H9 (cell line): ENCODE data around the gene C8G. TPM values are rescaled to one million over a fixed set of nuclear protein-coding genes. Genes with fewer than 3 reads are reported as not detected.

Experiments
- DNase-seq: peaks from one replicate; pipeline ENCODE4 v3.0.0-alpha.2; 2017
- H2AFZ ChIP-seq: one replicate; pipeline ENCODE4 v1.6.1; 2013; ENCODE audit warnings: mild to moderate bottlenecking, low read length, control low read depth, moderate library complexity
- H2AK5ac ChIP-seq: 2 replicates; pipeline ENCODE4 v1.6.1; 2013; ENCODE audit warnings: low read length, control low read depth, mixed read lengths; ENCODE audit not compliant: insufficient read length
- H2BK120ac ChIP-seq: one replicate; pipeline ENCODE4 v1.6.1; 2013; ENCODE audit warnings: low read depth, mild to moderate bottlenecking, low read length, control low read depth, inconsistent platforms; ENCODE audit not compliant: poor library complexity, severe bottlenecking
- H2BK12ac ChIP-seq: 2 replicates; pipeline ENCODE4 v1.6.1; 2013; ENCODE audit warnings: low read length, control low read depth, mixed read lengths, low read depth; ENCODE audit not compliant: insufficient read length
- H2BK15ac ChIP-seq: 2 replicates; pipeline ENCODE4 v1.6.1; 2013; ENCODE audit warnings: low read depth, low read length, control low read depth
- H2BK20ac ChIP-seq: one replicate; pipeline ENCODE4 v1.6.1; 2013; ENCODE audit warnings: low read depth, mild to moderate bottlenecking, low read length, control low read depth, inconsistent platforms; ENCODE audit not compliant: poor library complexity, severe bottlenecking
- H2BK5ac ChIP-seq: 2 replicates; pipeline ENCODE4 v1.6.1; 2013; ENCODE audit warnings: low read length, control low read depth, mixed read lengths; ENCODE audit not compliant: insufficient read length
- H3K14ac ChIP-seq: 2 replicates; pipeline ENCODE4 v1.6.1; 2013; ENCODE audit warnings: low read length, control low read depth; ENCODE audit not compliant: insufficient read depth
- H3K18ac ChIP-seq: 2 replicates; pipeline ENCODE4 v1.6.1; 2013; ENCODE audit warnings: low read depth, mild to moderate bottlenecking, mixed read lengths, low read length, control low read depth; ENCODE audit not compliant: insufficient read length
- H3K23ac ChIP-seq: 2 replicates; pipeline ENCODE4 v1.6.1; 2013; ENCODE audit warnings: low read length, control low read depth, mixed read lengths, low read depth; ENCODE audit not compliant: insufficient read length
- H3K23me2 ChIP-seq: 2 replicates; pipeline ENCODE4 v1.6.1; 2013; ENCODE audit warnings: low read depth, mild to moderate bottlenecking, mixed read lengths, low read length, control low read depth; ENCODE audit not compliant: insufficient read length, poor library complexity, severe bottlenecking
- H3K27ac ChIP-seq: 2 replicates; pipeline ENCODE4 v1.5.1; 2013; ENCODE audit warnings: low read length, control low read depth, mixed read lengths, low read depth; ENCODE audit not compliant: insufficient read length
- H3K27me3 ChIP-seq: 2 replicates; pipeline ENCODE4 v1.6.1; 2013; ENCODE audit warnings: low read length, control low read depth, inconsistent platforms; ENCODE audit not compliant: insufficient read depth
- H3K4ac ChIP-seq: 2 replicates; pipeline ENCODE4 v1.6.1; 2013; ENCODE audit warnings: low read depth, mild to moderate bottlenecking, control low read depth, inconsistent platforms, low read length, moderate library complexity
- H3K4me1 ChIP-seq: 2 replicates; pipeline ENCODE4 v1.6.1; 2013; ENCODE audit warnings: low read length, control low read depth, inconsistent platforms; ENCODE audit not compliant: insufficient read depth
- H3K4me2 ChIP-seq: 2 replicates; pipeline ENCODE4 v1.6.1; 2013; ENCODE audit warnings: low read length, control low read depth, mixed read lengths; ENCODE audit not compliant: insufficient read length, insufficient read depth
- H3K56ac ChIP-seq: 2 replicates; pipeline ENCODE4 v1.6.1; 2013; ENCODE audit warnings: low read depth, mild to moderate bottlenecking, mixed read lengths, low read length, control low read depth; ENCODE audit not compliant: insufficient read length
- H3K79me1 ChIP-seq: 2 replicates; pipeline ENCODE4 v1.6.1; 2013; ENCODE audit warnings: low read depth, mild to moderate bottlenecking, moderate library complexity, low read length, control low read depth, inconsistent platforms; ENCODE audit not compliant: insufficient read depth, poor library complexity, severe bottlenecking
- H3K79me2 ChIP-seq: 2 replicates; pipeline ENCODE4 v1.6.1; 2013; ENCODE audit warnings: low read length, control low read depth, inconsistent platforms; ENCODE audit not compliant: insufficient read depth
- H3K9ac ChIP-seq: 2 replicates; pipeline ENCODE4 v1.6.1; 2013; ENCODE audit warnings: low read length, control low read depth, mixed read lengths; ENCODE audit not compliant: insufficient read length; ENCODE audit errors: extremely low read depth
- H3K9me3 ChIP-seq: one replicate; pipeline ENCODE4 v1.6.1; 2013; ENCODE audit warnings: low read depth, low read length, inconsistent platforms; ENCODE audit not compliant: control insufficient read depth
- H3T11ph ChIP-seq: one replicate; pipeline ENCODE4 v1.6.1; 2013; ENCODE audit warnings: mild to moderate bottlenecking, low read length, control low read depth, inconsistent platforms
- H4K20me1 ChIP-seq: one replicate; pipeline ENCODE4 v1.6.1; 2013; ENCODE audit not compliant: control insufficient read depth, insufficient read length, insufficient read depth
- H4K5ac ChIP-seq: 2 replicates; pipeline ENCODE4 v1.6.1; 2013; ENCODE audit warnings: low read depth, mild to moderate bottlenecking, mixed read lengths, low read length, control low read depth; ENCODE audit not compliant: insufficient read length
- H4K8ac ChIP-seq: replicated peaks from 2 replicates; pipeline ENCODE4 v1.6.1; 2013; ENCODE audit warnings: low read length, control low read depth, mixed read lengths, low read depth; ENCODE audit not compliant: insufficient read length
- H4K91ac ChIP-seq: 2 replicates; pipeline ENCODE4 v1.6.1; 2013; ENCODE audit warnings: low read depth, mild to moderate bottlenecking, moderate library complexity, mixed read lengths, low read length, control low read depth; ENCODE audit not compliant: insufficient read length
- H3K27ac Mint-ChIP-seq, 3 experiments: 2 replicates in 2 of 3; 3 replicates in 1 of 3; pipeline ENCODE4 v1.8.0; 2020 to 2021; ENCODE audit warnings: mixed read lengths in 3 of 3, mild to moderate bottlenecking in 1 of 3, moderate library complexity in 1 of 3
- H3K27me3 Mint-ChIP-seq: 2 replicates; pipeline ENCODE4 v1.8.0; 2021; ENCODE audit warnings: low read depth, mild to moderate bottlenecking, moderate library complexity, mixed read lengths
- H3K36me3 Mint-ChIP-seq, 3 experiments: 2 replicates in 2 of 3; 3 replicates in 1 of 3; pipeline ENCODE4 v1.8.0; 2020 to 2021; ENCODE audit warnings: low read depth in 3 of 3, mixed read lengths in 3 of 3; ENCODE audit not compliant: insufficient read depth in 1 of 3
- H3K4me1 Mint-ChIP-seq, 2 experiments: 2 replicates each; pipeline ENCODE4 v1.8.0; 2020; ENCODE audit warnings: mixed read lengths in 2 of 2
- H3K4me3 Mint-ChIP-seq, 2 experiments: 2 replicates in 1 of 2; 3 replicates in 1 of 2; pipeline ENCODE4 v1.8.0; 2020 to 2021; ENCODE audit warnings: mild to moderate bottlenecking in 2 of 2, mixed read lengths in 2 of 2, moderate library complexity in 1 of 2
- H3K9me3 Mint-ChIP-seq, 2 experiments: 2 replicates in 1 of 2; 3 replicates in 1 of 2; pipeline ENCODE4 v1.8.0; 2020; ENCODE audit warnings: mild to moderate bottlenecking in 2 of 2, mixed read lengths in 2 of 2, moderate library complexity in 1 of 2
- WGBS: extraction: QIAGEN DNeasy Blood & Tissue Kit; methylation state at CpG from one replicate; pipeline ENCODE4 v1.1.7; 2013; ENCODE audit warnings: missing lambda C conversion rate, low lambda C conversion rate, mixed read lengths; ENCODE audit not compliant: insufficient read length; ENCODE audit errors: extremely low coverage; 5-methylcytosine and 5-hydroxymethylcytosine counted together
- total RNA-seq: library from RNA; stranded (reverse); gene quantifications from 2 replicates; pipeline ENCODE4 v1.2.1, GENCODE V29; 2021
- TF ChIP-seq, protein P1 (sequence below): fragments of 200-600 bp; sonication (generic); conservative IDR thresholded peaks from 3 replicates; pipeline ENCODE4 v1.8.0; 2021; ENCODE audit warnings: antibody characterized with exemption, mild to moderate bottlenecking

Gene C8G
- total RNA-seq, 1 experiment from 2014 or later, result 0.96 TPM

DNA sequence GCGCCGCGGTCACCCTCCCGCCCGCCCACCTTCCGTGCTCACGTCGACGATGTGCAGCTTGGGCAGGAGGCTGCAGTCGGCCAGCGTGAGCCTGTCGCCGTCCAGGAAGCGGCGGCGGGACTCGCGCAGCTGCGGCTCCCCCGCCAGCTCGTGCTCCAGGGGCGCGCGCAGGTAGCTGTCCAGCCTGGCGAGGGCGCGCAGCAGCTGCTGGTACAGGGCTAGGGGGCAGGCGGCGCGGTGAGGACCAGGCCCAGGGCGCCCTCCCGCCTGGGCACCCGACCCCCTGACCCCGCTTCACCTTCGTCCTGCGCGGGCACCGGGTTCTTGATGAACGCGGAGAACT lies 49.8 kb downstream of the C8G start:
- H3K4me1 ChIP-seq, result no peaks in the 10 kb centered on the region
- no peak overlapping the region for H2AFZ ChIP-seq
- no peak overlapping the region for H3K4ac ChIP-seq
- no peak overlapping the region for H3K4me2 ChIP-seq
- no peak overlapping the region for H3K4me3 Mint-ChIP-seq
- peaks cover 9 to 10% of the 10 kb centered on the region in 2 experiments; a peak in 3 of 5 replicates for H3K9me3 Mint-ChIP-seq
- no peak overlapping the region for H2BK20ac ChIP-seq
- no peak overlapping the region for H2BK120ac ChIP-seq
- no peak overlapping the region for H3K27ac Mint-ChIP-seq
- no peak overlapping the region for H2BK5ac ChIP-seq
- no peak overlapping the region for H3K18ac ChIP-seq
- no peaks in the 10 kb centered on the region for H4K20me1 ChIP-seq
- no peak overlapping the region for H3K23ac ChIP-seq
- no peaks in the 10 kb centered on the region for H3K79me2 ChIP-seq
- no peak overlapping the region for H2AK5ac ChIP-seq
- H3K36me3 Mint-ChIP-seq, result peaks cover 2 to 8% (median 2%) of the 10 kb centered on the region in 3 experiments; a peak in 5 of 7 replicates
- no peaks in the 10 kb centered on the region for H3K27me3 ChIP-seq
- no peak overlapping the region for H2BK15ac ChIP-seq
- no peak overlapping the region for H4K5ac ChIP-seq
- H3K14ac ChIP-seq, result no peak overlapping the region
- H3K23me2 ChIP-seq, result peaks cover 6% of the 10 kb centered on the region
- no CpG with 5 or more reads among the region's 40 CpGs for WGBS
- H3K79me1 ChIP-seq, result no peaks in the 10 kb centered on the region
- H2BK12ac ChIP-seq, result no peak overlapping the region
- H4K8ac ChIP-seq, result no peak overlapping the region
- no peak overlapping the region for H3T11ph ChIP-seq
- no peak overlapping the region for H3K56ac ChIP-seq
- no peaks in the 10 kb centered on the region for H3K9me3 ChIP-seq
- peaks cover 9 to 12% of the 10 kb centered on the region in 2 experiments for H3K4me1 Mint-ChIP-seq
- peaks cover 23% of the 10 kb centered on the region for H3K27me3 Mint-ChIP-seq
- H4K91ac ChIP-seq, result no peak overlapping the region
- TF ChIP-seq, protein P1, sequence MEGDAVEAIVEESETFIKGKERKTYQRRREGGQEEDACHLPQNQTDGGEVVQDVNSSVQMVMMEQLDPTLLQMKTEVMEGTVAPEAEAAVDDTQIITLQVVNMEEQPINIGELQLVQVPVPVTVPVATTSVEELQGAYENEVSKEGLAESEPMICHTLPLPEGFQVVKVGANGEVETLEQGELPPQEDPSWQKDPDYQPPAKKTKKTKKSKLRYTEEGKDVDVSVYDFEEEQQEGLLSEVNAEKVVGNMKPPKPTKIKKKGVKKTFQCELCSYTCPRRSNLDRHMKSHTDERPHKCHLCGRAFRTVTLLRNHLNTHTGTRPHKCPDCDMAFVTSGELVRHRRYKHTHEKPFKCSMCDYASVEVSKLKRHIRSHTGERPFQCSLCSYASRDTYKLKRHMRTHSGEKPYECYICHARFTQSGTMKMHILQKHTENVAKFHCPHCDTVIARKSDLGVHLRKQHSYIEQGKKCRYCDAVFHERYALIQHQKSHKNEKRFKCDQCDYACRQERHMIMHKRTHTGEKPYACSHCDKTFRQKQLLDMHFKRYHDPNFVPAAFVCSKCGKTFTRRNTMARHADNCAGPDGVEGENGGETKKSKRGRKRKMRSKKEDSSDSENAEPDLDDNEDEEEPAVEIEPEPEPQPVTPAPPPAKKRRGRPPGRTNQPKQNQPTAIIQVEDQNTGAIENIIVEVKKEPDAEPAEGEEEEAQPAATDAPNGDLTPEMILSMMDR, result no peak
- H3K9ac ChIP-seq, result no peak overlapping the region
- DNase-seq, result no peak
- no peak overlapping the region for H3K27ac ChIP-seq
